HFFc6 (cell line): ENCODE data around the gene LRGUK. TPM values are rescaled to one million over a fixed set of nuclear protein-coding genes. Genes with fewer than 3 reads are reported as not detected.

Experiments
- DNase-seq: peaks from one replicate; pipeline ENCODE4 v3.0.0-alpha.2; 2018
- H3K27ac Mint-ChIP-seq: 2 replicates; pipeline ENCODE4 v1.8.0; 2020; ENCODE audit warnings: mild to moderate bottlenecking, mixed read lengths
- H3K27me3 Mint-ChIP-seq: 2 replicates; pipeline ENCODE4 v1.8.0; 2021; ENCODE audit warnings: mild to moderate bottlenecking, moderate library complexity, mixed read lengths; ENCODE audit not compliant: insufficient read depth
- H3K36me3 Mint-ChIP-seq: 2 replicates; pipeline ENCODE4 v1.8.0; 2021; ENCODE audit warnings: low read depth, mixed read lengths
- H3K4me1 Mint-ChIP-seq: 2 replicates; pipeline ENCODE4 v1.8.0; 2020; ENCODE audit warnings: low read depth, mixed read lengths
- H3K4me3 Mint-ChIP-seq: 2 replicates; pipeline ENCODE4 v1.8.0; 2020; ENCODE audit warnings: mild to moderate bottlenecking, moderate library complexity, mixed read lengths
- H3K9me3 Mint-ChIP-seq: 2 replicates; pipeline ENCODE4 v1.8.0; 2020; ENCODE audit warnings: mild to moderate bottlenecking, mixed read lengths
- CTCF ChIP-seq: fragments of 200-600 bp; sonication (generic); IDR thresholded peaks from 2 replicates; pipeline ENCODE4 v1.5.0; 2021; ENCODE audit warnings: antibody characterized with exemption, mild to moderate bottlenecking
- total RNA-seq, 6 experiments: library from RNA; stranded (reverse); fragmentation: NEBNext Ultra II Directional; extraction: Animal tissue kit (Norgen Biotek cat#: 25700); gene quantifications; 2 replicates in 1 of 6; 3 replicates in 5 of 6; pipeline ENCODE4 v1.2.3, GENCODE V29; 2021

LRGUK gene
- total RNA-seq, 6 experiments from 2014 or later, result 0.07 to 0.32 (median 0.10) TPM; not detected in 3

- Mint-ChIP-seq H3K4me1 (peaks cover 9% of the 10 kb centered on the region; the same call in 1 of the 2 replicates), H3K9me3 (no peaks in the 10 kb centered on the region), H3K4me3 (no peak overlapping the region), H3K27ac (no peak overlapping the region), H3K27me3 (peaks cover 16% of the 10 kb centered on the region), H3K36me3 (no peaks in the 10 kb centered on the region)
- DNase-seq, result peak; percentile 1
- TF ChIP-seq CTCF, result no peak
Measured at GRCh38 chr7:134153493-134154136, 26.5 kb downstream of the LRGUK start.

- H3K4me1 Mint-ChIP-seq, result peaks cover 9% of the 10 kb centered on the region; the same call in 1 of the 2 replicates
Measured at GRCh38 chr7:134154581-134155130, 27.5 kb downstream of the LRGUK start.

DNA sequence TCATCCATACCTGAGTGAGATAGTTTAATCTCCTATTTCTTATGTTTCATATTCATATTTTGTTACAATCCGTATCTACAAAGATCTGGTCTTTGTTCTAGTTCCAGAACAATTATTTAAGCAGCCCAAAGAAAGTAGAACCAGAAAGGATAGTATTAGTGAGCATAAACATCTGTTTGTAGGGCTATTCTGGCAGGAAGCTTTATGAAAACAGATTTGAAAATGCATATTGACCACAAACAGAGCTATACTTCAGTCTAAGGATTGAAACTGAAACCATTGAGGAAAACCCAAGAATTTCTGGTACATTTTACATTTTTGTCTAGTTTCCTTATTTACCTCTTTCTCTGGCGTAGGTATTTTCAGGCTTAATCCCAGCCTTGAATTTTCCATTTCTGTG is 28.1 kb downstream of the LRGUK start:
- peaks cover 21% of the 10 kb centered on the region for H3K27me3 Mint-ChIP-seq
- H3K4me1 Mint-ChIP-seq, result peaks cover 9% of the 10 kb centered on the region; the same call in 1 of the 2 replicates
- DNase-seq, result no peak
- no peaks in the 10 kb centered on the region for H3K9me3 Mint-ChIP-seq
- H3K36me3 Mint-ChIP-seq, result no peaks in the 10 kb centered on the region
- no peak overlapping the region for H3K4me3 Mint-ChIP-seq
- no peak for TF ChIP-seq CTCF
- H3K27ac Mint-ChIP-seq, result no peak overlapping the region

More at GRCh38 chr7:134154581-134155130, 27.5 kb downstream of the LRGUK start:
- Mint-ChIP-seq H3K36me3 (no peaks in the 10 kb centered on the region), H3K27me3 (peaks cover 22% of the 10 kb centered on the region), H3K9me3 (no peaks in the 10 kb centered on the region), H3K27ac (no peak overlapping the region), H3K4me3 (no peak overlapping the region)
- peak; percentile 3 for DNase-seq
- TF ChIP-seq CTCF, result no peak

DNA sequence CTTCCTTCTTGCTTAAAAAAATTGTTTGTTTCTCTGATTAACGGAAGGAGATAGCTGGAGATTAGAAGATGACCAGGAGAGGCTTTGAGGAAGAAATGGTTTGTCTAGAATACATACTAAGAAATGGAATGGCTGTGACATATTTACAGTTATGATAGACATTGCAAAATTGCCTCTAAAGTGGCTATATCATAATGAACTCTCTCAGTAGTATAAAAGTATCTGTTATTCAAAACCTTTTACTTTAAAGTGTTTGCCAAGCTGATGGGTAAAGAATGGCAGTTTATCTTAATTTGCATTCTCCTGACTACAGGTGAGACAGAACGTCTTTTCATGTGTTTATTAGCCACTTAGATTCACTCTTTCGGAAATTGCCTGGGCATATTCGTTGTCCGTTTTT is 28.7 kb downstream of the LRGUK start:
- H3K36me3 Mint-ChIP-seq, result no peaks in the 10 kb centered on the region
- H3K27me3 Mint-ChIP-seq, result peaks cover 20% of the 10 kb centered on the region
- no peak for DNase-seq
- H3K27ac Mint-ChIP-seq, result no peak overlapping the region
- no peaks in the 10 kb centered on the region for H3K9me3 Mint-ChIP-seq
- no peak overlapping the region for H3K4me3 Mint-ChIP-seq
- peaks cover 9% of the 10 kb centered on the region; the same call in 1 of the 2 replicates for H3K4me1 Mint-ChIP-seq
- no peak for TF ChIP-seq CTCF

DNA sequence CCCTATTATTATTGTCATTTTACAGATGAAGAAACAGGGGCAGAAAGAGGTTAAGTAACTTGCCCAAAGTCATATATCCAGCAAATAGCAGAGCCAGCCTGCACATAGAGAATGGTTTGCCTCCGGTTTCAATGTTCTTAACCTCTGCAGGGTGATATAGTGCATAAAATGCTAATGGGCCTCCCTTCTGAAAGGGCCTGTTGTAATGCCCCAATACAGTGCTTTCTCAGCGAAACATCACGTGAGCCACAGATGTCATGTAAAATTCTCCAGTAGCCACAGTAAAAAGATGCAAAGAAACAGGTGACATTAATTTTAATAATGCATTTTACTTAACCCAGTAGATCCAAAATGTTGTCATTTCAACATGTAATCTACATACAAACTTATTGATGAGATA is 38.1 kb downstream of the LRGUK start:
- H3K4me1 Mint-ChIP-seq, result no peaks in the 10 kb centered on the region

More for the DNA sequence above, 38.1 kb downstream of the LRGUK start:
- no peak for DNase-seq
- TF ChIP-seq CTCF, result no peak
- Mint-ChIP-seq H3K27ac (no peak overlapping the region), H3K9me3 (no peaks in the 10 kb centered on the region), H3K27me3 (peaks cover 8% of the 10 kb centered on the region), H3K4me3 (no peak overlapping the region), H3K36me3 (no peaks in the 10 kb centered on the region)
